SK-MEL-5 (cell line): ENCODE results near the gene INPP4B. TPM values are rescaled to one million over a fixed set of nuclear protein-coding genes. Genes with fewer than 3 reads are reported as not detected.

Source experiments
- DNase-seq: peaks from one replicate; pipeline ENCODE4 v3.0.0-alpha.2; 2016; ENCODE audit warnings: low read depth, low spot score
- in situ Hi-C: cut with HindIII; loops from 2 replicates; pipeline ENCODE4 v1.10.0; 2016; ENCODE audit warnings: low sequenced_read_pairs, high pct_unique_total_duplicates, low pct_unique_long_range_greater_than_20kb
- total RNA-seq: library from RNA; depleted of rRNA; stranded (reverse); fragments of >200 nt; shearing (Covaris generic); gene quantifications from 2 replicates; pipeline ENCODE4 v1.2.3, GENCODE V29; 2014

INPP4B gene
- total RNA-seq, 1 experiment from 2014 or later = 161 TPM

DNA sequence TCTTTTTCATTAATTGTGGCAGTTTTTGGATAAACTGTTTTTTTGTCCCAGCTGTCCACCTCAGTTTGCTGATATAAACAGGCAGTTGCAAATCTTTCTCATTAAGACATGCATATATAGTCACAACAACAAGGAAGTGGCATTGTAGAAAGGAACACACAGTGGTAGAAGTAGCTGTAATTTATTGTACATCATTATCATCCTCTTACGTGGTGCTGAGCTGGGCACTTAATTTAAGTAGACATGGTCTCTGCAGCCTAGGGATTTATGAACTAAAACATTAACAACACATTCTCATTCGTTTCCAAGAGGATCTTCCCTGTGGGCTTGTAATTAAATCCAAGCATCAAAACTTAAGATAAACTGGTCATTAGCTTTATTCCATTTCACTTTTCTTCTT lies 500.2 kb downstream of the INPP4B start:
- in situ Hi-C loops = no loop called here
- no peak for DNase-seq

DNA sequence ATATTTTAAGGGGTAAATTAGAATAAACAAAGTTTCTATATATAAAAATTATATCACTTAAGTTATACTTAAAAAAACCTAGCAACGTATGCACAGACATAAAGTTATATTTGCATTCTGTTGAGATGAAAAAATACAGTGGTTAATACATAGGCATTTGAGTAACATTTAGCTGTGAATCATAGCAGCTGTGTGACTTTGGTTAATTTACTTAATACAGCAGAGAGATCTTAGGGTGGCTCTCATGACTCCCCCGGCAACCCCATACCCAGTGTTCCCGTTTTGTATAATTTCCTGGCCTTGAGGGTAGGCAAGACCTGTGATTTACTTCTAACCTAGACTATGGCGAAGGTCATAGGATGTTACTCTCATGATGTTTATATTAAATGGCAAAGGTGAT lies 504.8 kb downstream of the INPP4B start:
- no peak for DNase-seq
- in situ Hi-C loops = no loop called here

GRCh38 chr4:142339053-142339452 lies 507.0 kb downstream of the INPP4B start:
- in situ Hi-C loops = no loop called here
- DNase-seq = no peak

DNA sequence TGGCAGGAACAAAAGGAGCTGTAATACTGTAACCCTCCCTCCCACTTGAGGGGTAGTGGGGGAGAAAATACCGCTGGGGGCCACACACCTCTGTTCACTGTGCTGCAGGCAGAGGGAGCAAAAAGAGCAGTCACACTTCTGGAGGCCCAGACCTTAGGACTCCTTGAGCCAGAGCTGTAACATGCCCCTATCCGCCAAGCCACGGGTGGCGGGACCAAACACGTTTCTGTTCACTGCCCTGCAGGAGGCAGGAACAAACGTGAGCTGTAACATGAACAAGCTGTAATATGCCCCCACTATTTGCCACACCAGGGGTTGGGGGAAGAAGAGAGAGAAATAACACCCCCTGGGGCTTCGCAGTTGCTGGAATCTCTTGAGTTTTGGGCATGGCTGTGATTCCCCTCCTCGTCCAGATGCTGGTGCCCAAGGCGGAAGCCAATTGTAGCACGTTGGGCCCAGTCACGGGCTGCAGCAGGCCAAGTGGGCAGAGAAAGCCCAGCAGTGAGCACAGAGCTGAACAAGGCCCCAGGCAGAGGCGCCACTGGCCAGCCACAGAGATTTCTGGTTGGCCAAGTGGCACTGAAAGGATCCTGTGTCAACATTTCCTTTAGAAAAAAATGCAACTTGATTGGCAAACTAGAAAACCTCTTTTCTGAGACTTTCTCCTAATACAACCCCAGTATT lies 509.7 kb downstream of the INPP4B start:
- in situ Hi-C loops = no loop called here

DNA sequence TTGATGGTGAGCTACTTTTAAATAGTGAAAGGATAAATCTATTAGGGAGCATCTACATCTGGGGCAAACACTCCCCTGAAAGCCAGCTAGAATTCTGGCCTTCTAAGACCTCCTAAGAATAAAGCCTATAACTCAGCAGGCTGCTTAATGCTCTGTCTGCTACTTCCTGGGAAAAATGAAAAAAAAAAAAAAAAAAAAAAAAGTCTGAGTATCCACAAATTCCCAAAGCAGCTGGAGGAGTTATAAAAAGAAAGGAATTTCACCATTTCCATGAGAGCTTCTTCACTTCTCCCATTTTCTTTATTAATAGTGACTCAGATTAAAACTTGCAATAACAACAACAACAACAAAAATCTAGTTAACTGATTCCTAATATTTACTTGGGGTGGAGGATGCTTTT lies 511.2 kb downstream of the INPP4B start:
- in situ Hi-C loops = no loop called here
- DNase-seq = no peak

More for the DNA sequence above, 509.7 kb downstream of the INPP4B start:
- DNase-seq = no peak

DNA sequence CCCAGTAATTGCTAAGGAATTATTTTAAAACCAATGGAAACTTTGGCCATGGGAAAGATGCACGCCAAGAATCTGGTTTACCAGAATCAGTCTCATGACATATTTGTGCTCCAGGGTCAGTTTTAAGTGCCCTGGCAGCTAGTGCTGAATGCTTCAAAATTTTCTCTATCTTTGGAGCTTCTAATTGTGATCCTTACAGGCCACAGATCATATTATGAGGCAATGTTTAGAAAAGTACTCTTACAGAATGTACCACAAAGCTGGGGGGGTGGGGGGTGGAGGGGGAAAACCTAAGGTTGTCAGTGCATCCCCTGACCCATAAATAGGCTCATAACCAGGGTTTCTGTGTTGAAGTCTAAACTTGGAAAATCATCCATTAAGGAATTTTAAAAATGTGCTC lies 514.5 kb downstream of the INPP4B start:
- in situ Hi-C loops = no loop called here
- peak; percentile 43 for DNase-seq

- peak; percentile 64 for DNase-seq
- in situ Hi-C loops = no loop called here
These were observed 515.0 kb downstream of the INPP4B start for GRCh38 chr4:142331132-142331531.

- in situ Hi-C loops = no loop called here
- no peak for DNase-seq
These were observed 515.8 kb downstream of the INPP4B start for GRCh38 chr4:142330311-142330710.

DNA sequence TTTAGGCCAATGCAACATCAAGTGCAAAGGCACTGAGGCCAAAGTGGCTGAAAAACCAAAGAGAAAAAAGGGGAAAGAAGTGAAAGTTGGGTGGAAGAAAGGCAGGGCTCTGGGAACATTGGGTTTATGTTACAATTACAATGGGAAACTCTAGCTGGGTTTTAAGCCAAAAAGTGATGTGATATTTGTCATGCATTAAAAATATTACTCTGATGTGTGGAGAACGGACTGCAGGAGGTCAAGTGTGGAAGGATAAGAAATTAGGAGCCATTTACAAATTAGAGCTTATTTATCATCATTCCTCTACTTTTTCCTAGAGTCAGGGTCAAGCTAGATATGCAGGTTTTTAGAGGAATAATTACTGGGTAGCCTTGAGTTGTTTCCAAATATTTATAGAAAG lies 516.8 kb downstream of the INPP4B start:
- in situ Hi-C loops = no loop called here
- DNase-seq = no peak

DNA sequence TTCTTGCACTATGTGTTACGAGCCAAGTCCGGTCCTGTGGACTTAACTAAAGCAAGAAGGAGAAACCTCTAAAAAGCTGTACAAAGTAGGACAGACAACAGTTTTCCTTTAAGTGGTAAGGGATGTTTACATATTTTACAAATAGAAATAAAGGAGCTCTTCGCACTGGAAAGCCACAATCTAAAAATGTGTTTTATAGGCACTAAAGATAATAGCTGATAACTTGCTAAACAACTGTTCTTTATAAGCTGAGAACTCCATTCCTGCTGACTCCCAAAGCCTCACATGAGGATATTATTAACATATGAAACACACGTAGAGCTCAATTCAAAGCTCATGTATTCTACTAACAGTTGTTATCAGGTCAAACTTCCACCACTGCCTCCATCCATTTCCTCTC lies 519.9 kb downstream of the INPP4B start:
- no peak for DNase-seq
- in situ Hi-C loops = no loop called here

DNA sequence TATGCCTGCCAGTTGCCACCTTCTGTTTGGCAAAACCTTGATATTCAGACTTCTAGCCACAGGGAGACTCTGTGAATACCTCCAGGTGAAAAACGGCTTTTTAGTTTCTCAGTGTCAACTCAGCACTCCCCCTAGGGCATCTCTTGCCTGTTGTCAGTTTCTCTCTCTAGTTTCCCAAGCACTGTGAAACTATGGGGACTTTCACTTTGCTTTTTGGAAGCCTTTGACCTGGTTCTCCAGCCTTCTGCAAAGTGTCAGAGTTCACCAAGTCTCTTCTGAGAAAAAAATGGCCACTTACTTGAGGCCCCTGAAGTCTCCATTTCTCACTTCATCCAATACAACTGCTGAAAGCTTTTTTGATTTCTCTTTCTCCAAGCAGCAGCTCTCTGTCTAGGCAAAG lies 521.5 kb downstream of the INPP4B start:
- DNase-seq = no peak
- in situ Hi-C loops = no loop called here

GRCh38 chr4:142322996-142323395 lies 523.1 kb downstream of the INPP4B start:
- in situ Hi-C loops = no loop called here
- no peak for DNase-seq

DNA sequence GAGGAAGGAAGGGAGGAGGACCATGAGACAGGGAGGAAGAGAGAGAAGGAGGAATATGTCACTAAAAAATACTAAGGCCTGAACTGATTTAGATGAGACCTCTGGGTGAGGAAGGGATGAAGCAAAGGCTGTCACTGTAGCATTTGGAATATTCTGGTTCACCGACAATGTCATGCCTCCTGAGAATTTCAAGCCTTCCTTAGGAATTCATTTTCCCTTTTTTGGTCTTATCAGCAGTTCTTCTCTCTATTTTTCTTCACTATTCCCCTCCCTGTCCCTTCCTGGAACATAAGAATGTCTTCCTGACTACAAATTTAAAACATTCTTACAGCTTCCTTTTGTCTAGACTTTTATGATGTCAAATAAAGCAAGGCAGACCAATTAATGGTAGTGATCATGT lies 527.8 kb downstream of the INPP4B start:
- DNase-seq = no peak

GRCh38 chr4:142316913-142317312 lies 529.2 kb downstream of the INPP4B start:
- in situ Hi-C loops = no loop called here
- DNase-seq = no peak

More for the DNA sequence above, 527.8 kb downstream of the INPP4B start:
- in situ Hi-C loops = no loop called here

DNA sequence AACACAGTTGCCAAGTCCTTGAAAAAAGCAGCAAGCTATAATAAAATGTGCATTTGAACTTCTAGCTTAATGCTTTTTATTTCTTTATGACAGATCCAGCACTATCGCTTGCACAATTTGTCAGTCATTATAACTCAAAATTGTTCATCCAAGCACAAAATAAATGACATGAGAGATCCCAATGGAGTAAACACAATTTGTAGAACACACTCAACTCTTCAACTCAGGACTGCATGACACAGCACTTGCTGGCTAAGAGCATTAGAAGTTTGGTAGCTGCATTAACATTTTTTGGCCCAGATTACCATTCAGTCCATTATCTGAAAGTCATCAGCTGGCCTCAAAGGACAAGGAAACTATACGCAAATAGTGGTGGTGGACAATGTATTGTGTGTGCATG lies 530.1 kb downstream of the INPP4B start:
- in situ Hi-C loops = no loop called here
- DNase-seq = no peak

- no peak for DNase-seq
- in situ Hi-C loops = no loop called here
These were observed 531.4 kb downstream of the INPP4B start for GRCh38 chr4:142314686-142315085.

DNA sequence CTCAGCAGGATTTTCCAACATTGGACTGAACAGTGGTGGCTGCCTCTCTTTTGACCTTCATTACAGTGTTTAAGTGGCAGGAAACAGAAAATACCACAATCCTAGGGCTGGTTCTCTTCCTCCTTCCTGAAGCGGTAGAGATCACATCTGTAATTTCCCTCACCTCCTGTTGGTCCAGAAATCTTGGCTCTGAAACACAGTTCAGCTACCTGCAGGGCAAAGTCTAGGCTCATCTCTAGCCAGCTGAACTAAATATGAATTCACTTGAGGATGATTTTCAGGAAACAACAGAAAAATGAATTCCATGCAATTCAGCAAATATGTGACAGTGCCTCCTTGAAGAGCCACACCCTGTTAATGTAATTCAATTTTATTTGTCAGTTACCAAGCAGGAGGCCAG lies 531.9 kb downstream of the INPP4B start:
- in situ Hi-C loops = no loop called here
- DNase-seq = no peak

DNA sequence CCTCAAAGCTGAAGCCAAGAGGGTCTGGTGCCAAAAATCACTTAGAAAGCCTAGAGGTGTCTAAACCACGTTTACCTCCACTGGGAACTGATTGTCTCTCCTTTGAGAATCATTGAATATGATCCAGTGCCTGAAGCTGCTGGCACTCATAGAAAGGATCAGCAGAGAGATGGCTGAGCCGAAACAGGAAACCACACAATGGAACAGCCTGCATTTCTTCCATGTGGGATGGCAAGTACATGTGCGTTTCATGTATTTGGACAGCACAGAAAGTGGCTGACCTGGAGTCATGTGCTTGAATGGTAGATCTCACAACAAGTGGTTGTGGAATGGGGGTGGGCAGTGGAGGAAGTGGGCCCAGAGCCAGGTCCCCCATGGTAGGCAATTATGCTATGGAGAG lies 533.7 kb downstream of the INPP4B start:
- DNase-seq = peak; percentile 72
- in situ Hi-C loops = no loop called here

GRCh38 chr4:142311916-142312315 lies 534.2 kb downstream of the INPP4B start:
- DNase-seq = peak; percentile 94
- in situ Hi-C loops = no loop called here

DNA sequence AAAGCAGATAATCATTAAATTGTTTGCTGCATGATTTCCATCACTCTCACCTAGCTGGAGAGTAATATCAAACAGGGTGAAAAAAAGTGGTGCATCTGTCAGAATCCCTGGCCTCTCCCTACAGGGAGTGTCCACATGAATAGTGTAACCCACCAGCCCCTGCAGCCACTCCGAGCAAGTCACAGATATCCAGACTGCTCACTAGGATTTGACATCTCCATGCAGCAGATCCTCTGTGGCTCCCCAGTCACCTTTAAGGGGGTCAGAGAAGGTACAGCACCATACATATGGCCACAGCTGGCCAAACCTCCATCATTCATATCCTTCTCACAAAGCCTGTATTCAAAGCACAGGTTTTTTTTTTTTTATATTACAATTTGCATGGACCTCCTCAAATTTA lies 536.3 kb downstream of the INPP4B start:
- no peak for DNase-seq
- in situ Hi-C loops = no loop called here
